GM13976 (cell line): ENCODE measurements around the gene SLC12A6.
"Not testable (repeated sequence)": the region's sequence is repeated elsewhere in the genome, so short reads cannot be mapped to it uniquely, and the experiment has no call there.

ENCODE experiments used
- DNase-seq: peaks from one replicate; pipeline ENCODE4 v3.0.0; 2012; ENCODE audit warnings: low spot score
- in situ Hi-C: fragments of 300-500 bp; cut with MboI; formaldehyde crosslinking; loops from one replicate; pipeline ENCODE4 v1.12.0; 2022; ENCODE audit warnings: low sequenced_read_pairs, mixed read lengths, inconsistent platforms; ENCODE audit not compliant: unreplicated experiment
- TF ChIP-seq, protein P1 (sequence below): IDR thresholded peaks from 2 replicates; pipeline ENCODE4 v1.5.1; 2012; ENCODE audit warnings: borderline replicate concordance, mild to moderate bottlenecking; ENCODE audit not compliant: insufficient read depth; ENCODE audit errors: extremely low read depth, missing control alignments, control extremely low read depth

SLC12A6 gene

DNA sequence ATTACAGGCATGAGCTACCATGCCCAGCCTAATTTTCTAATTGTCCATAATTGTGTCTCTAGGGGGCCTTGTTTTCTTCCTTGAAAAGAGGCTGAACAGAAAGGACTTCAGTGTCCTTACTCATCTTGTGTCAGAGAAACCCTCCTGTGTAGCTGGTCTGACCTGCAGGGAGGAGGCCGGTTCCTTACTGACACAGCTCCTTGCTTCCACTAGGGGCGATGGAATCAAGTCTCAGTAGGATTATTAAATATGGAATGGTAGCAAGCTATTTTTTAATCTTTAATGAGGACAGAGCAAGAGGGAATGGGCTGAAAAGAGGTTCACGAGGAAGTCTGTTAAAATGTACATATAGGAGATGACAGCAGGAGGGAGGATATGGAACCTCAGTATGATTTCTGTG lies 20.8 kb upstream of the SLC12A6 start:
- in situ Hi-C loops = loop anchor here (25.0 kb wide), 2 partner anchors 229 to 296 kb away; partner anchors contain the start of gene GOLGA8B
- TF ChIP-seq, protein P1, sequence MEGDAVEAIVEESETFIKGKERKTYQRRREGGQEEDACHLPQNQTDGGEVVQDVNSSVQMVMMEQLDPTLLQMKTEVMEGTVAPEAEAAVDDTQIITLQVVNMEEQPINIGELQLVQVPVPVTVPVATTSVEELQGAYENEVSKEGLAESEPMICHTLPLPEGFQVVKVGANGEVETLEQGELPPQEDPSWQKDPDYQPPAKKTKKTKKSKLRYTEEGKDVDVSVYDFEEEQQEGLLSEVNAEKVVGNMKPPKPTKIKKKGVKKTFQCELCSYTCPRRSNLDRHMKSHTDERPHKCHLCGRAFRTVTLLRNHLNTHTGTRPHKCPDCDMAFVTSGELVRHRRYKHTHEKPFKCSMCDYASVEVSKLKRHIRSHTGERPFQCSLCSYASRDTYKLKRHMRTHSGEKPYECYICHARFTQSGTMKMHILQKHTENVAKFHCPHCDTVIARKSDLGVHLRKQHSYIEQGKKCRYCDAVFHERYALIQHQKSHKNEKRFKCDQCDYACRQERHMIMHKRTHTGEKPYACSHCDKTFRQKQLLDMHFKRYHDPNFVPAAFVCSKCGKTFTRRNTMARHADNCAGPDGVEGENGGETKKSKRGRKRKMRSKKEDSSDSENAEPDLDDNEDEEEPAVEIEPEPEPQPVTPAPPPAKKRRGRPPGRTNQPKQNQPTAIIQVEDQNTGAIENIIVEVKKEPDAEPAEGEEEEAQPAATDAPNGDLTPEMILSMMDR = no peak
- DNase-seq = peak; percentile 32

- TF ChIP-seq, protein P1 = no peak
- in situ Hi-C loops = loop anchor here (25.0 kb wide), 2 partner anchors 230 to 295 kb away; partner anchors contain the start of gene GOLGA8B
- no peak for DNase-seq
These were observed 20.1 kb upstream of the SLC12A6 start for GRCh38 chr15:34357653-34358052.

DNA sequence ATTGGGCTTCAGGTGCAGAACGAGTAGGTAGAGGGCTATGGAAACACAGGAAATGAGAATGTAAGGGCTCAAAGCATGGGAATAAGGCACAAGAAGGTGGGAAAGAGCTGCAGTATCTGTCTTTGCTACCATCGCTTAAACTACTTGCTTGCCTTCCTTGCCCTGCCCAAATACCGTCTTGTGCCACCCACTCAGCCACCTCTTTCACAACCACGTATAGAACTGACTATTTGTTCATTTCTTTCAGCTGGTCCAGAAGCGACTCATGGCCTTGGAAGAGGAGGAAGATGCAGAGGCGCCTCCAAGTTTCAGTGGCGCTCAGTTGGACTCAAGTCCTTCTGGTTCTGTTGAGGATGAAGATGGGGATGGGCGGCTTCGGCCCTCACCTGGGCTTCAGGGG lies 17.7 kb upstream of the SLC12A6 start:
- in situ Hi-C loops = loop anchor here (25.0 kb wide), 2 partner anchors 232 to 293 kb away; partner anchors contain the start of gene GOLGA8B
- DNase-seq = no peak
- TF ChIP-seq, protein P1 = no peak

GRCh38 chr15:34354286-34354685 lies 16.7 kb upstream of the SLC12A6 start:
- TF ChIP-seq, protein P1 = no peak
- in situ Hi-C loops = loop anchor here (25.0 kb wide), 2 partner anchors 233 to 292 kb away; partner anchors contain the start of gene GOLGA8B

DNA sequence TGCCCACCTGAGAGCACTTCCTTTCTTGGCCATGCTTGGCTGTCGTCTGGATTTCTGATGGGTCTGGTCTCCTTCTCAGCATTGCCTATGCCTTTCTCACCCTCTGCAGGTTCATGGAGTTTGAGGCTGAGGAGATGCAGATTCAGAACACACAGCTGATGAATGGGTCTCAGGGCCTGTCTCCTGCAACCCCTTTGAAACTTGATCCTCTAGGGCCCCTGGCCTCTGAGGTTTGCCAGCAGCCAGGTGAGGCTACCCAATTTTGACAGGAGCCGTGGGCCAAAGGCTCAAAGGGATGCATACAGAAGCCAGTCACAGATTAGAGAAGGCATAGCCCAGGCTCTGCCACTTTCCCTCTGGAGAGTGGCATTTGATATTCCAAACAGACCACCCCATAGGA lies 16.0 kb upstream of the SLC12A6 start:
- in situ Hi-C loops = loop anchor here (25.0 kb wide), 2 partner anchors 234 to 291 kb away; partner anchors contain the start of gene GOLGA8B

More at GRCh38 chr15:34354286-34354685, 16.7 kb upstream of the SLC12A6 start:
- no peak for DNase-seq

GRCh38 chr15:34352996-34353395 lies 15.4 kb upstream of the SLC12A6 start:
- in situ Hi-C loops = loop anchor here (25.0 kb wide), 2 partner anchors 234 to 291 kb away; partner anchors contain the start of gene GOLGA8B
- not testable (repeated sequence) for DNase-seq

More for the DNA sequence above, 16.0 kb upstream of the SLC12A6 start:
- TF ChIP-seq, protein P1 = no peak
- DNase-seq = no peak

GRCh38 chr15:34349769-34350168 lies 12.2 kb upstream of the SLC12A6 start:
- TF ChIP-seq, protein P1 = no peak
- in situ Hi-C loops = loop anchor here (25.0 kb wide), 2 partner anchors 238 to 287 kb away; partner anchors contain the start of gene GOLGA8B
- no peak for DNase-seq
